Measurements from ENCODE around the gene BCAN. TPM values are rescaled to one million over a fixed set of nuclear protein-coding genes. Genes with fewer than 3 reads are reported as not detected.

Gene BCAN
- total RNA-seq, 1 experiment from 2014 or later, result 0.37 TPM

DNA sequence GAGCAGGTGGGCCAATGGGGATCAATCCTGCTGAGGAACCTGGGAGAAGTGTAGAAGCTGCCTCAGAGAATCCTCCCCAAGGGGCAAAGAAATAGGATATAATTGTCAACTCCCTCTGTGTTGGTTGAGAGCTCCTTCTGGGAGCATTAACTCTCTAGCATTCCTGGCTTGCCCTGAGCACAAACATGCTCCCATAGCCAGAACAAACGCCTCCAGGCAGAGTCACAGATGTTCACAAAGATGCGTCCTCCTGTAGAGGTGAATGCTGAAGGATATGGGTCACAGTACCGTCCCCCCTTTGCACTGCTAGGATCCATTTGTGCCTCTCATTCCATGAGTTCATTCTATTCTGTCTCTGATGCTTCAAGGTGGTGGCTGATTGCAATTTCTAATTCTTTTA is 9.6 kb upstream of the BCAN start:
- intact Hi-C loops (cut with micrococcal nuclease), result no loop called here
- Mint-ChIP-seq H3K4me1 (ENCODE audit: insufficient read depth, unreplicated experiment) (peaks cover 5% of the 10 kb centered on the region), H3K27ac (ENCODE audit: low read depth, unreplicated experiment) (no peak overlapping the region), H3K9me3 (ENCODE audit: unreplicated experiment) (no peaks in the 10 kb centered on the region), H3K36me3 (ENCODE audit: insufficient read depth, unreplicated experiment) (no peaks in the 10 kb centered on the region), H3K27me3 (ENCODE audit: insufficient read depth, unreplicated experiment) (peaks cover 64% of the 10 kb centered on the region), H3K4me3 (ENCODE audit: unreplicated experiment) (no peak overlapping the region)
- CTCF ChIA-PET, result interaction anchor here (0.7 to 2.5 kb wide), 4 partner anchors 12 to 46 kb away, joined by 3 to 7 read pairs (median 4); no protein-coding TSS in a partner anchor
- POLR2A ChIA-PET, result interaction anchor here (0.8 kb wide), 1 partner anchor 161 kb away, joined by 3 read pairs; no protein-coding TSS in a partner anchor
- DNase-seq (ENCODE audit: unreplicated experiment), result no peak
- no TSS peak for BruUV-seq (replicated peaks)
- TF ChIP-seq, protein P1, sequence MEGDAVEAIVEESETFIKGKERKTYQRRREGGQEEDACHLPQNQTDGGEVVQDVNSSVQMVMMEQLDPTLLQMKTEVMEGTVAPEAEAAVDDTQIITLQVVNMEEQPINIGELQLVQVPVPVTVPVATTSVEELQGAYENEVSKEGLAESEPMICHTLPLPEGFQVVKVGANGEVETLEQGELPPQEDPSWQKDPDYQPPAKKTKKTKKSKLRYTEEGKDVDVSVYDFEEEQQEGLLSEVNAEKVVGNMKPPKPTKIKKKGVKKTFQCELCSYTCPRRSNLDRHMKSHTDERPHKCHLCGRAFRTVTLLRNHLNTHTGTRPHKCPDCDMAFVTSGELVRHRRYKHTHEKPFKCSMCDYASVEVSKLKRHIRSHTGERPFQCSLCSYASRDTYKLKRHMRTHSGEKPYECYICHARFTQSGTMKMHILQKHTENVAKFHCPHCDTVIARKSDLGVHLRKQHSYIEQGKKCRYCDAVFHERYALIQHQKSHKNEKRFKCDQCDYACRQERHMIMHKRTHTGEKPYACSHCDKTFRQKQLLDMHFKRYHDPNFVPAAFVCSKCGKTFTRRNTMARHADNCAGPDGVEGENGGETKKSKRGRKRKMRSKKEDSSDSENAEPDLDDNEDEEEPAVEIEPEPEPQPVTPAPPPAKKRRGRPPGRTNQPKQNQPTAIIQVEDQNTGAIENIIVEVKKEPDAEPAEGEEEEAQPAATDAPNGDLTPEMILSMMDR (IDR thresholded peaks at IDR 0.05; ENCODE audit: unreplicated experiment), result no peak

DNA sequence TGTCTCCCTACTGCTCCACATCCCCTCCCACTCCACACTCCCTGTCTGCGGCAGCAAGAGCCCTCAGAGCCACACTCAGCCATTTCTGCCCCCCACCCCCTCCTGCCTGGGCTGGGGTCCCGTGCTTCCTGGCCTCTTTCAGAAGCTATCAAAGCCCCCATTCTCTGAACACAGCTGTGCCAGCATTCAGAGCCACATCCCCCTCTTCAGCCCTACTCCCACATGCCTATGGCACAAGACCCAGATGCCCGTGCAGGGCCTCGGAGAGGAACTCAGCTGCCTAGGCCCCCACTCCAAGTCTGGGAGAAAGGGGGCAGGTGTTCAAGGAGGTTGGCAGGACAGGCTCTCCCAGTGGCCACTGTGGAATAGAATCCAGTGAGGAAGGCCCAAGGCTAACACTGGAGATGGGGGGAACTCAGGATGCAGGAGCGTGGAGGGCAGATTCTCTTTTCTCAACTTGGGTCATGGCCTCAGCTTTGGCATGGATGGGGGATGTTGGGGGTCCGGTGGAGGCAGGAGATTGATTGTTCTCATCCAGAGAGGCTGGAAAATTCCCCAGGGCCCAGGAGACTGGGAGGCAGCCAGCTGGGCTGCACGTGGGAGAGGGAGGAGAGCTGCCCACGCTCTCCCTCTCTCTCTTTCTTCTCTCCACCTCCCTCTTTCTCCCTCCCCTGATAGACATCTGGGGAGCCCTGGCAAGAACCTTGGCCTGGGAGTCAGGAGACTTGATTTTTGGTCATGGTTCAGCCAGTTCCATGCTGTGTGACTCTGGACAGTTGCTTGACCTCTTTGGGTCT is 3.5 kb upstream of the BCAN start:
- intact Hi-C loops (cut with micrococcal nuclease), result no loop called here
- Mint-ChIP-seq H3K27me3 (ENCODE audit: insufficient read depth, unreplicated experiment) (peaks cover 69% of the 10 kb centered on the region), H3K4me1 (ENCODE audit: insufficient read depth, unreplicated experiment) (peaks cover 15% of the 10 kb centered on the region), H3K27ac (ENCODE audit: low read depth, unreplicated experiment) (no peak overlapping the region), H3K36me3 (ENCODE audit: insufficient read depth, unreplicated experiment) (peaks cover 10% of the 10 kb centered on the region), H3K9me3 (ENCODE audit: unreplicated experiment) (no peaks in the 10 kb centered on the region), H3K4me3 (ENCODE audit: unreplicated experiment) (no peak overlapping the region)
- POLR2A ChIA-PET, result interaction anchor here (0.7 to 2.1 kb wide), 2 partner anchors 10 to 13 kb away, joined by 3 to 5 read pairs; no protein-coding TSS in a partner anchor
- TF ChIP-seq, protein P1 (IDR thresholded peaks at IDR 0.05; ENCODE audit: unreplicated experiment), result no peak
- no peak for DNase-seq (ENCODE audit: unreplicated experiment)
- no TSS peak for BruUV-seq (replicated peaks)
- CTCF ChIA-PET, result interaction anchor here (0.7 to 2.0 kb wide), 6 partner anchors 10 to 288 kb away, joined by 3 to 13 read pairs (median 5); no protein-coding TSS in a partner anchor

DNA sequence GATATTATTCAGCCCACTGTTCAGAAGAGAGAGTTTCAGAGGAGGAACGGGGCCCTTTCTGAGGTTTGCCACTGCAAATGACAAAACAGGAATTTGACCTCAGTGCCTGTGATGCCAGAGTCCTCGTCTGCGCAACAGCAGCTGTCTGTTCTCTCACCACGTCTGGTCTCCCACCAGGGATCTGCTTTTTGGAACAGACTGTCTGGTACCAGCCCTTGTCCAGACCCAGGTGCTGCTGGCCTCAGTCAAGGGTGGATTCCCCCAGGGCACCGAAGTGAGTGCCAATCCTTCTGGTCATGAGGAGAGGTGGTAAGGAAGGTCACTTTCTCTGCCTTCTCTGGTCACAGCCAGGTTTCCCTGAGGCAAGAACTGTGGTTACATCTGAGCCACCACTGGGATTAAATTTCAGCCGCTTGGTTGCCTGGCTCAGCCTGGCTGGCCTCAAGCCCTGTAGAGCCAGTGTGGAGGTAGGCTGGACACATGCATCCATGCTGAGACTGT is 2.3 kb upstream of the BCAN start:
- H3K9me3 Mint-ChIP-seq (ENCODE audit: unreplicated experiment), result no peaks in the 10 kb centered on the region
- H3K4me1 Mint-ChIP-seq (ENCODE audit: insufficient read depth, unreplicated experiment), result peaks cover 15% of the 10 kb centered on the region
- intact Hi-C loops (cut with micrococcal nuclease), result no loop called here
- CTCF ChIA-PET, result interaction anchor here (1.4 to 2.4 kb wide), 4 partner anchors 9 to 22 kb away, joined by 4 to 9 read pairs (median 6); no protein-coding TSS in a partner anchor
- no TSS peak for BruUV-seq (replicated peaks)
- DNase-seq (ENCODE audit: unreplicated experiment), result peak; percentile 68
- H3K36me3 Mint-ChIP-seq (ENCODE audit: insufficient read depth, unreplicated experiment), result peaks cover 13% of the 10 kb centered on the region
- POLR2A ChIA-PET, result interaction anchor here (2.1 kb wide), 1 partner anchor 9 kb away, joined by 5 read pairs; no protein-coding TSS in a partner anchor
- TF ChIP-seq, protein P1 (IDR thresholded peaks at IDR 0.05; ENCODE audit: unreplicated experiment), result no peak
- no peak overlapping the region for H3K27ac Mint-ChIP-seq (ENCODE audit: low read depth, unreplicated experiment)
- H3K4me3 Mint-ChIP-seq (ENCODE audit: unreplicated experiment), result no peak overlapping the region
- peaks cover 58% of the 10 kb centered on the region for H3K27me3 Mint-ChIP-seq (ENCODE audit: insufficient read depth, unreplicated experiment)
